RWPE2 (cell line): ENCODE data around the gene CPNE8.

ENCODE experiments used
- ATAC-seq: fragments of 200-7000 bp; cut with Tn5 transposase; 3 replicates; pipeline ENCODE4 v1.9.1; 2021; ENCODE audit warnings: low read depth
- DNase-seq: peaks from one replicate; pipeline ENCODE4 v3.0.0-alpha.2; 2020; ENCODE audit warnings: low spot score
- H3K27ac ChIP-seq: fragments of 450-650 bp; 2 replicates; pipeline ENCODE4 v1.5.1; 2017; ENCODE audit warnings: mild to moderate bottlenecking; ENCODE audit not compliant: poor library complexity, severe bottlenecking
- H3K27me3 ChIP-seq: fragments of 250-450 bp; sonication (Bioruptor Pico); 2 replicates; pipeline ENCODE4 v1.5.1; 2021; ENCODE audit warnings: mild to moderate bottlenecking, moderate library complexity; ENCODE audit not compliant: insufficient read depth, poor library complexity, severe bottlenecking
- H3K36me3 ChIP-seq: fragments of 250-450 bp; sonication (Bioruptor Pico); 2 replicates; pipeline ENCODE4 v1.5.1; 2020; ENCODE audit warnings: low read depth, mild to moderate bottlenecking, moderate library complexity
- H3K4me1 ChIP-seq: fragments of 250-450 bp; sonication (Bioruptor Pico); 2 replicates; pipeline ENCODE4 v1.5.1; 2021; ENCODE audit warnings: mild to moderate bottlenecking, moderate library complexity; ENCODE audit not compliant: insufficient read depth, poor library complexity, severe bottlenecking
- H3K4me3 ChIP-seq: fragments of 250-450 bp; sonication (Bioruptor Pico); 2 replicates; pipeline ENCODE4 v1.5.1; 2021; ENCODE audit warnings: mild to moderate bottlenecking, moderate library complexity; ENCODE audit not compliant: severe bottlenecking
- H3K9me3 ChIP-seq: fragments of 250-450 bp; sonication (Bioruptor Pico); 2 replicates; pipeline ENCODE4 v1.5.1; 2021; ENCODE audit warnings: mild to moderate bottlenecking, moderate library complexity; ENCODE audit not compliant: severe bottlenecking
- TF ChIP-seq, protein P1 (sequence below): fragments of 450-650 bp; IDR thresholded peaks from one replicate; pipeline ENCODE4 v1.5.1; 2017; ENCODE audit warnings: mild to moderate bottlenecking, moderate library complexity; ENCODE audit not compliant: poor library complexity, severe bottlenecking

CPNE8 gene

GRCh38 chr12:38886064-38886463 is 19.3 kb downstream of the CPNE8 start:
- Histone ChIP-seq H3K27me3 (no peaks in the 10 kb centered on the region), H3K4me3 (no peak overlapping the region), H3K36me3 (no peaks in the 10 kb centered on the region), H3K9me3 (no peaks in the 10 kb centered on the region), H3K27ac (no peak overlapping the region), H3K4me1 (peaks cover 8% of the 10 kb centered on the region)
- peak; percentile 67 for DNase-seq
- ATAC-seq: peak; percentile 71
- TF ChIP-seq, protein P1, sequence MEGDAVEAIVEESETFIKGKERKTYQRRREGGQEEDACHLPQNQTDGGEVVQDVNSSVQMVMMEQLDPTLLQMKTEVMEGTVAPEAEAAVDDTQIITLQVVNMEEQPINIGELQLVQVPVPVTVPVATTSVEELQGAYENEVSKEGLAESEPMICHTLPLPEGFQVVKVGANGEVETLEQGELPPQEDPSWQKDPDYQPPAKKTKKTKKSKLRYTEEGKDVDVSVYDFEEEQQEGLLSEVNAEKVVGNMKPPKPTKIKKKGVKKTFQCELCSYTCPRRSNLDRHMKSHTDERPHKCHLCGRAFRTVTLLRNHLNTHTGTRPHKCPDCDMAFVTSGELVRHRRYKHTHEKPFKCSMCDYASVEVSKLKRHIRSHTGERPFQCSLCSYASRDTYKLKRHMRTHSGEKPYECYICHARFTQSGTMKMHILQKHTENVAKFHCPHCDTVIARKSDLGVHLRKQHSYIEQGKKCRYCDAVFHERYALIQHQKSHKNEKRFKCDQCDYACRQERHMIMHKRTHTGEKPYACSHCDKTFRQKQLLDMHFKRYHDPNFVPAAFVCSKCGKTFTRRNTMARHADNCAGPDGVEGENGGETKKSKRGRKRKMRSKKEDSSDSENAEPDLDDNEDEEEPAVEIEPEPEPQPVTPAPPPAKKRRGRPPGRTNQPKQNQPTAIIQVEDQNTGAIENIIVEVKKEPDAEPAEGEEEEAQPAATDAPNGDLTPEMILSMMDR: no peak

GRCh38 chr12:38884666-38885065 is 20.7 kb downstream of the CPNE8 start:
- Histone ChIP-seq H3K4me1 (no peaks in the 10 kb centered on the region), H3K27ac (no peak overlapping the region), H3K4me3 (no peak overlapping the region), H3K27me3 (no peaks in the 10 kb centered on the region), H3K9me3 (no peaks in the 10 kb centered on the region), H3K36me3 (no peaks in the 10 kb centered on the region)
- ATAC-seq (no peak), DNase-seq (no peak)
- TF ChIP-seq, protein P1: no peak

GRCh38 chr12:38883629-38884134 is 21.7 kb downstream of the CPNE8 start:
- Histone ChIP-seq H3K36me3 (no peaks in the 10 kb centered on the region), H3K4me3 (no peak overlapping the region), H3K27me3 (no peaks in the 10 kb centered on the region), H3K4me1 (no peaks in the 10 kb centered on the region), H3K9me3 (no peaks in the 10 kb centered on the region), H3K27ac (no peak overlapping the region)
- ATAC-seq (no peak), DNase-seq (no peak)
- TF ChIP-seq, protein P1: no peak

GRCh38 chr12:38880288-38880687 is 25.1 kb downstream of the CPNE8 start:
- TF ChIP-seq, protein P1: no peak
- no peak overlapping the region for H3K4me3 ChIP-seq
- ATAC-seq: no peak
- H3K27ac ChIP-seq: no peak overlapping the region
- no peaks in the 10 kb centered on the region for H3K27me3 ChIP-seq
- H3K9me3 ChIP-seq: no peaks in the 10 kb centered on the region
- no peaks in the 10 kb centered on the region for H3K36me3 ChIP-seq
- H3K4me1 ChIP-seq: no peaks in the 10 kb centered on the region
- DNase-seq: no peak

- H3K27me3 ChIP-seq: no peaks in the 10 kb centered on the region
These were observed 26.4 kb downstream of the CPNE8 start for GRCh38 chr12:38878986-38879385.

More at GRCh38 chr12:38878986-38879385, 26.4 kb downstream of the CPNE8 start:
- no peaks in the 10 kb centered on the region for H3K36me3 ChIP-seq
- no peak for DNase-seq
- no peak overlapping the region for H3K27ac ChIP-seq
- no peak for ATAC-seq
- no peaks in the 10 kb centered on the region for H3K4me1 ChIP-seq
- H3K9me3 ChIP-seq: no peaks in the 10 kb centered on the region
- no peak overlapping the region for H3K4me3 ChIP-seq
- TF ChIP-seq, protein P1: no peak
